ENCODE measurements around the gene SLC25A26.
A peak's percentile ranks its signal among the peaks of the same experiment; 100 is the strongest.

SLC25A26 gene

GRCh38 chr3:66335671-66336070 is 114.9 kb downstream of the SLC25A26 start:
- no peak for DNase-seq

GRCh38 chr3:66336333-66336766 is 115.5 kb downstream of the SLC25A26 start:
- DNase-seq, result no peak

GRCh38 chr3:66338927-66339326 is 118.1 kb downstream of the SLC25A26 start:
- DNase-seq, result no peak

- no peak for DNase-seq
Measured at GRCh38 chr3:66342717-66343356, 122.0 kb downstream of the SLC25A26 start.

- no peak for DNase-seq
Measured at GRCh38 chr3:66344391-66344811, 123.6 kb downstream of the SLC25A26 start.

- DNase-seq, result no peak
Measured at GRCh38 chr3:66344848-66345578, 124.2 kb downstream of the SLC25A26 start.

- DNase-seq, result no peak
Measured at GRCh38 chr3:66348704-66349103, 127.9 kb downstream of the SLC25A26 start.

- DNase-seq, result no peak
Measured at GRCh38 chr3:66350601-66351000, 129.8 kb downstream of the SLC25A26 start.

- DNase-seq, result no peak
Measured at GRCh38 chr3:66353039-66353438, 132.2 kb downstream of the SLC25A26 start.

GRCh38 chr3:66353530-66353929 is 132.7 kb downstream of the SLC25A26 start:
- no peak for DNase-seq

GRCh38 chr3:66354001-66354400 is 133.2 kb downstream of the SLC25A26 start:
- no peak for DNase-seq

- DNase-seq, result no peak
Measured at GRCh38 chr3:66355394-66355793, 134.6 kb downstream of the SLC25A26 start.

- no peak for DNase-seq
Measured at GRCh38 chr3:66355997-66356396, 135.2 kb downstream of the SLC25A26 start.

GRCh38 chr3:66361356-66361755 is 140.6 kb downstream of the SLC25A26 start:
- no peak for DNase-seq

GRCh38 chr3:66362541-66362941 is 141.7 kb downstream of the SLC25A26 start:
- no peak for DNase-seq

- no peak for DNase-seq
Measured at GRCh38 chr3:66363148-66363547, 142.3 kb downstream of the SLC25A26 start.

- no peak for DNase-seq
Measured at GRCh38 chr3:66365080-66365479, 144.3 kb downstream of the SLC25A26 start.

GRCh38 chr3:66366747-66367146 is 145.9 kb downstream of the SLC25A26 start:
- DNase-seq, result no peak

- DNase-seq, result no peak
Measured at GRCh38 chr3:66367979-66368378, 147.2 kb downstream of the SLC25A26 start.

- no peak for DNase-seq
Measured at GRCh38 chr3:66370179-66370578, 149.4 kb downstream of the SLC25A26 start.

- DNase-seq, result no peak
Measured at GRCh38 chr3:66371432-66371831, 150.6 kb downstream of the SLC25A26 start.

- peak; percentile 27 for DNase-seq
Measured at GRCh38 chr3:66372681-66373350, 152.0 kb downstream of the SLC25A26 start.

GRCh38 chr3:66376568-66376967 is 155.8 kb downstream of the SLC25A26 start:
- DNase-seq, result peak; percentile 18

GRCh38 chr3:66377800-66378199 is 157.0 kb downstream of the SLC25A26 start:
- no peak for DNase-seq

Measured in DMS53 (cell line).